Ishikawa (cell line): ENCODE measurements around the gene GPR15.

ENCODE experiments used
- CEBPB ChIP-seq: IDR thresholded peaks from 2 replicates; pipeline ENCODE4 v1.6.1; 2012
- CREB1 ChIP-seq: IDR thresholded peaks from 2 replicates; pipeline ENCODE4 v1.6.1; 2012; ENCODE audit warnings: low read depth
- EGR1 ChIP-seq: IDR thresholded peaks from 2 replicates; pipeline ENCODE4 v1.6.1; 2012
- EP300 ChIP-seq: IDR thresholded peaks from 2 replicates; pipeline ENCODE4 v1.6.1; 2012; ENCODE audit warnings: borderline replicate concordance
- MAX ChIP-seq: IDR thresholded peaks from 2 replicates; pipeline ENCODE4 v1.6.1; 2012
- REST ChIP-seq: IDR thresholded peaks from 2 replicates; pipeline ENCODE4 v1.6.1; 2012; ENCODE audit warnings: low read depth, mild to moderate bottlenecking
- YY1 ChIP-seq: IDR thresholded peaks from 2 replicates; pipeline ENCODE4 v1.6.1; 2012; ENCODE audit warnings: low read depth
- ZBTB7A ChIP-seq: IDR thresholded peaks from 2 replicates; pipeline ENCODE4 v1.6.1; 2012; ENCODE audit warnings: low read depth

GRCh38 chr3:98577178-98577895 is 45.6 kb downstream of the GPR15 start:
- TF ChIP-seq CREB1 (no peak), CEBPB (no peak), REST (no peak), EP300 (no peak), ZBTB7A (no peak), YY1 (no peak), EGR1 (no peak), MAX (no peak)
